ENCODE data around the gene C1orf35. TPM values are rescaled to one million over a fixed set of nuclear protein-coding genes. Genes with fewer than 3 reads are reported as not detected.
A peak's percentile ranks its signal among the peaks of the same experiment; 100 is the strongest.

Gene C1orf35
- total and polyA plus RNA-seq, 9 of the 15 experiments (the other 6 are each of a cell fraction or from before 2014, with no cell fraction given), result 3.2 to 48.7 (median 12.5) TPM

DNA sequence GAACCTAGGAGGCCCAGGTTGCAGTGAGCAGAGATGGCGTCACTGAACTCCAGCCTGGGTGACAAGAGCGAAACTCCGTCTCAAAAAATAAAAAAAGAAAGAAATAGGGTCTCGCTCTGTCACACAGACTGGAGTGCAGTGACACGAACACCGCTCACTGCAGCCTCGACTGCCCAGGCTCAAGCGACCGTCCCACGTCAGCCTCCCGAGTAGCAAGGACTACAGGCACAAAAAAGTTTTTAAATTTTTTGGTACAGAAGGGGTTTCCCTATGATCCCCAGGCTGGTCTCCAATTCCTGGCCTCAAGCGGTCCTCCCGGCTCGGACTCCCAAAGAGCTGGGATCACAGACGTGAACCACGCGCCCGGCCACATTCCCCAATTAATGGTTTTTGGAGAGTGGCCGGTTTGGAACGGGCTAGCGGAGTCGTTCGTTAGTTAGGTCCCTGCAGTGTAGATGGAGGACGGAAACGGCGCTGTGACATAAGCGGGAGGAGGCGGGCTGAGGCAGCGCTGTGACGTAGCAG lies 36.3 kb upstream of the C1orf35 start (continued):
- TF ChIP-seq XRCC4 (IDR thresholded peaks at IDR 0.05; ENCODE audit: extremely low read depth, insufficient read depth, insufficient read length), result no peak
- no peak for TF ChIP-seq ZSCAN29 (IDR thresholded peaks at IDR 0.05)
- TF ChIP-seq HNRNPK (IDR thresholded peaks at IDR 0.05; ENCODE audit: low read depth, low read length, poor library complexity, severe bottlenecking), result no peak
- no peak for TF ChIP-seq CCAR2 (IDR thresholded peaks at IDR 0.05; ENCODE audit: low read depth, low read length)
- TF ChIP-seq CBX3 (IDR thresholded peaks at IDR 0.05; ENCODE audit: borderline replicate concordance in 1 of 2, low read length in 2 of 2), result no peak
- TF ChIP-seq HBP1 (CRISPR knock-in tag; IDR thresholded peaks at IDR 0.05), result peak; percentile 45; the same call in 1 of the 2 replicates
- no peak for TF ChIP-seq MCM7 (IDR thresholded peaks at IDR 0.05)
- no peak for TF ChIP-seq BACH1 (tag; IDR thresholded peaks at IDR 0.05)
- TF ChIP-seq DIDO1 (tag; IDR thresholded peaks at IDR 0.05; ENCODE audit: low read depth), result no peak
- TF ChIP-seq MTA1 (IDR thresholded peaks at IDR 0.05; ENCODE audit: borderline replicate concordance), result no peak
- TF ChIP-seq, protein P1, sequence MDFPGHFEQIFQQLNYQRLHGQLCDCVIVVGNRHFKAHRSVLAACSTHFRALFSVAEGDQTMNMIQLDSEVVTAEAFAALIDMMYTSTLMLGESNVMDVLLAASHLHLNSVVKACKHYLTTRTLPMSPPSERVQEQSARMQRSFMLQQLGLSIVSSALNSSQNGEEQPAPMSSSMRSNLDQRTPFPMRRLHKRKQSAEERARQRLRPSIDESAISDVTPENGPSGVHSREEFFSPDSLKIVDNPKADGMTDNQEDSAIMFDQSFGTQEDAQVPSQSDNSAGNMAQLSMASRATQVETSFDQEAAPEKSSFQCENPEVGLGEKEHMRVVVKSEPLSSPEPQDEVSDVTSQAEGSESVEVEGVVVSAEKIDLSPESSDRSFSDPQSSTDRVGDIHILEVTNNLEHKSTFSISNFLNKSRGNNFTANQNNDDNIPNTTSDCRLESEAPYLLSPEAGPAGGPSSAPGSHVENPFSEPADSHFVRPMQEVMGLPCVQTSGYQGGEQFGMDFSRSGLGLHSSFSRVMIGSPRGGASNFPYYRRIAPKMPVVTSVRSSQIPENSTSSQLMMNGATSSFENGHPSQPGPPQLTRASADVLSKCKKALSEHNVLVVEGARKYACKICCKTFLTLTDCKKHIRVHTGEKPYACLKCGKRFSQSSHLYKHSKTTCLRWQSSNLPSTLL (IDR thresholded peaks at IDR 0.05), result no peak
- TF ChIP-seq ZBTB40 (IDR thresholded peaks at IDR 0.05), result no peak
- TF ChIP-seq ZBTB40 (CRISPR knock-in tag; IDR thresholded peaks at IDR 0.05), result no peak
- no peak for TF ChIP-seq ETS2 (tag; IDR thresholded peaks at IDR 0.05; ENCODE audit: borderline replicate concordance, poor library complexity, severe bottlenecking)
- no peak; the same call in 1 of the 2 replicates for TF ChIP-seq NCOA1 (IDR thresholded peaks at IDR 0.05; ENCODE audit: low read depth)
- TF ChIP-seq SREBF1 (IDR thresholded peaks at IDR 0.05; ENCODE audit: borderline replicate concordance, low read depth, low read length), result no peak
- no peak for TF ChIP-seq FOSL1 (tag; conservative IDR thresholded peaks at IDR 0.05)
